ENCODE data around the gene DPF1. TPM values are rescaled to one million over a fixed set of nuclear protein-coding genes. Genes with fewer than 3 reads are reported as not detected.

Gene DPF1
- total and polyA plus RNA-seq, 4 donors = not detected

GRCh38 chr19:38268539-38268938 lies 44.5 kb upstream of the DPF1 start:
- TF ChIP-seq JUND (IDR thresholded peaks at IDR 0.05) = no peak
- no peak for TF ChIP-seq GABPA (IDR thresholded peaks at IDR 0.05 in 1 of 2, conservative IDR thresholded peaks at IDR 0.05 in 1 of 2)
- TF ChIP-seq, protein P1, sequence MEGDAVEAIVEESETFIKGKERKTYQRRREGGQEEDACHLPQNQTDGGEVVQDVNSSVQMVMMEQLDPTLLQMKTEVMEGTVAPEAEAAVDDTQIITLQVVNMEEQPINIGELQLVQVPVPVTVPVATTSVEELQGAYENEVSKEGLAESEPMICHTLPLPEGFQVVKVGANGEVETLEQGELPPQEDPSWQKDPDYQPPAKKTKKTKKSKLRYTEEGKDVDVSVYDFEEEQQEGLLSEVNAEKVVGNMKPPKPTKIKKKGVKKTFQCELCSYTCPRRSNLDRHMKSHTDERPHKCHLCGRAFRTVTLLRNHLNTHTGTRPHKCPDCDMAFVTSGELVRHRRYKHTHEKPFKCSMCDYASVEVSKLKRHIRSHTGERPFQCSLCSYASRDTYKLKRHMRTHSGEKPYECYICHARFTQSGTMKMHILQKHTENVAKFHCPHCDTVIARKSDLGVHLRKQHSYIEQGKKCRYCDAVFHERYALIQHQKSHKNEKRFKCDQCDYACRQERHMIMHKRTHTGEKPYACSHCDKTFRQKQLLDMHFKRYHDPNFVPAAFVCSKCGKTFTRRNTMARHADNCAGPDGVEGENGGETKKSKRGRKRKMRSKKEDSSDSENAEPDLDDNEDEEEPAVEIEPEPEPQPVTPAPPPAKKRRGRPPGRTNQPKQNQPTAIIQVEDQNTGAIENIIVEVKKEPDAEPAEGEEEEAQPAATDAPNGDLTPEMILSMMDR (IDR thresholded peaks at IDR 0.05; ENCODE audit: low read depth, low read length, missing input control) = no peak
- TF ChIP-seq, protein P2, sequence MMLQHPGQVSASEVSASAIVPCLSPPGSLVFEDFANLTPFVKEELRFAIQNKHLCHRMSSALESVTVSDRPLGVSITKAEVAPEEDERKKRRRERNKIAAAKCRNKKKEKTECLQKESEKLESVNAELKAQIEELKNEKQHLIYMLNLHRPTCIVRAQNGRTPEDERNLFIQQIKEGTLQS (IDR thresholded peaks at IDR 0.05) = no peak
- no peak for TF ChIP-seq FOXA1 (IDR thresholded peaks at IDR 0.05)
- H3K36me3 ChIP-seq (ENCODE audit: control insufficient read depth in 4 of 4, insufficient read depth in 3 of 4, low read depth in 1 of 4, low read length in 3 of 4) = no peaks in the 10 kb centered on the region
- H3K9ac ChIP-seq (ENCODE audit: low read depth in 1 of 2, low read length in 2 of 2) = no peak overlapping the region
- 80% methylated on average over 8 of the region's 8 CpGs for WGBS
- no peak for DNase-seq (ENCODE audit: low spot score)
- no peak overlapping the region for H3K4me3 ChIP-seq (ENCODE audit: low read depth in 1 of 3, low read length in 3 of 3)
- H3K27ac ChIP-seq (ENCODE audit: low read depth in 1 of 2, low read length in 2 of 2) = no peak overlapping the region
- no peaks in the 10 kb centered on the region for H3K9me3 ChIP-seq (ENCODE audit: control insufficient read depth in 4 of 4, low read length in 3 of 4)
- peaks cover 0 to 12% (median 9%) of the 10 kb centered on the region in 4 donors for H3K4me1 ChIP-seq (ENCODE audit: control insufficient read depth in 4 of 4, insufficient read depth in 4 of 4, low read length in 3 of 4)
- no peaks in the 10 kb centered on the region for H3K27me3 ChIP-seq (ENCODE audit: control insufficient read depth in 4 of 4, insufficient read depth in 4 of 4, low read length in 3 of 4)

DNA sequence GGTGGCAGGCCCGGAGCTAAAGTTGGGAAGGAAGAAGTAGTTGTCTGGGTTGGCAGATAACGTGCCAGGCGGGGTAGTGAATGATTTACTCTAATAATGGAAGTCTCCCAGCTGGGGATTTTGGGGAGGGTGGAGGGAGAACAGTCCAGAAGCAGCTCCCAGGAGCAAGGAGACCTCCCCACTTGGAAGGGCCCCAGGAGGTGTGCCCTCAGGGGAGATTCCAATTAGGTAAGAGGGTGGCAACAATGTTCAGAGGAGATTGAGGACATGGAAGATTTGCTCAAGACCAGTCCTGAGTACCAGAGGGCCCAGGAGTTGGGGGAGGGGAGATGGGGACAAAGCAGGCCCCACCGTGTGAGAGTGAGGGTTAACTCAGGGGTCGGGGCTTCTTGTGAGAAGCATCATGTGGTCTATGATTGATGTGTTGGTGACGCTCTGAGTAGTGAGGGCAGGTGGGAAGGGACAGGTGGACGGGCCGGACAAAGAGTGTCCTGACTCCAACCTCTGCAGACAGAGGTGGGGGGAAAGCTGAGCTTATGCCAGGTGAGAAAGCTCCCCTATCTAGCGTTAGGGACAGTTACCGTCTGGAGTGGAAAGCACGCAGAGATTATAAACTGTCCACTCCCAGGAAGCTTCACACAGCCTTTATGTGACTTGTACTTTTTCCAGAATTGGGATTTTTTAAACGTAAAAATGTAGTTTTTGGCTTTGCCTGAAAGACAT lies 43.9 kb upstream of the DPF1 start:
- 68% methylated on average over 12 of the region's 12 CpGs for WGBS
- Histone ChIP-seq H3K27me3 (ENCODE audit: control insufficient read depth in 4 of 4, insufficient read depth in 4 of 4, low read length in 3 of 4) (no peaks in the 10 kb centered on the region), H3K9ac (ENCODE audit: low read depth in 1 of 2, low read length in 2 of 2) (no peak overlapping the region), H3K4me3 (ENCODE audit: low read depth in 1 of 3, low read length in 3 of 3) (no peak overlapping the region), H3K9me3 (ENCODE audit: control insufficient read depth in 4 of 4, low read length in 3 of 4) (no peaks in the 10 kb centered on the region), H3K36me3 (ENCODE audit: control insufficient read depth in 4 of 4, insufficient read depth in 3 of 4, low read depth in 1 of 4, low read length in 3 of 4) (no peaks in the 10 kb centered on the region), H3K4me1 (ENCODE audit: control insufficient read depth in 4 of 4, insufficient read depth in 4 of 4, low read length in 3 of 4) (peaks cover 0 to 12% (median 9%) of the 10 kb centered on the region in 4 donors), H3K27ac (ENCODE audit: low read depth in 1 of 2, low read length in 2 of 2) (no peak overlapping the region)
- no peak for TF ChIP-seq SP1 (IDR thresholded peaks at IDR 0.05)
- no peak for TF ChIP-seq RXRA (IDR thresholded peaks at IDR 0.05)
- no peak for TF ChIP-seq JUND (IDR thresholded peaks at IDR 0.05)
- no peak for TF ChIP-seq HNF4G (IDR thresholded peaks at IDR 0.05)
- no peak for TF ChIP-seq RAD21 (IDR thresholded peaks at IDR 0.05)
- TF ChIP-seq, protein P1 (IDR thresholded peaks at IDR 0.05; ENCODE audit: low read depth, low read length, missing input control) = no peak
- no peak for TF ChIP-seq GABPA (IDR thresholded peaks at IDR 0.05 in 1 of 2, conservative IDR thresholded peaks at IDR 0.05 in 1 of 2)
- TF ChIP-seq ZBTB33 (IDR thresholded peaks at IDR 0.05) = no peak
- TF ChIP-seq, protein P2 (IDR thresholded peaks at IDR 0.05) = no peak
- TF ChIP-seq, protein P3, sequence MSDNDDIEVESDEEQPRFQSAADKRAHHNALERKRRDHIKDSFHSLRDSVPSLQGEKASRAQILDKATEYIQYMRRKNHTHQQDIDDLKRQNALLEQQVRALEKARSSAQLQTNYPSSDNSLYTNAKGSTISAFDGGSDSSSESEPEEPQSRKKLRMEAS (IDR thresholded peaks at IDR 0.05) = no peak
- TF ChIP-seq, protein P4, sequence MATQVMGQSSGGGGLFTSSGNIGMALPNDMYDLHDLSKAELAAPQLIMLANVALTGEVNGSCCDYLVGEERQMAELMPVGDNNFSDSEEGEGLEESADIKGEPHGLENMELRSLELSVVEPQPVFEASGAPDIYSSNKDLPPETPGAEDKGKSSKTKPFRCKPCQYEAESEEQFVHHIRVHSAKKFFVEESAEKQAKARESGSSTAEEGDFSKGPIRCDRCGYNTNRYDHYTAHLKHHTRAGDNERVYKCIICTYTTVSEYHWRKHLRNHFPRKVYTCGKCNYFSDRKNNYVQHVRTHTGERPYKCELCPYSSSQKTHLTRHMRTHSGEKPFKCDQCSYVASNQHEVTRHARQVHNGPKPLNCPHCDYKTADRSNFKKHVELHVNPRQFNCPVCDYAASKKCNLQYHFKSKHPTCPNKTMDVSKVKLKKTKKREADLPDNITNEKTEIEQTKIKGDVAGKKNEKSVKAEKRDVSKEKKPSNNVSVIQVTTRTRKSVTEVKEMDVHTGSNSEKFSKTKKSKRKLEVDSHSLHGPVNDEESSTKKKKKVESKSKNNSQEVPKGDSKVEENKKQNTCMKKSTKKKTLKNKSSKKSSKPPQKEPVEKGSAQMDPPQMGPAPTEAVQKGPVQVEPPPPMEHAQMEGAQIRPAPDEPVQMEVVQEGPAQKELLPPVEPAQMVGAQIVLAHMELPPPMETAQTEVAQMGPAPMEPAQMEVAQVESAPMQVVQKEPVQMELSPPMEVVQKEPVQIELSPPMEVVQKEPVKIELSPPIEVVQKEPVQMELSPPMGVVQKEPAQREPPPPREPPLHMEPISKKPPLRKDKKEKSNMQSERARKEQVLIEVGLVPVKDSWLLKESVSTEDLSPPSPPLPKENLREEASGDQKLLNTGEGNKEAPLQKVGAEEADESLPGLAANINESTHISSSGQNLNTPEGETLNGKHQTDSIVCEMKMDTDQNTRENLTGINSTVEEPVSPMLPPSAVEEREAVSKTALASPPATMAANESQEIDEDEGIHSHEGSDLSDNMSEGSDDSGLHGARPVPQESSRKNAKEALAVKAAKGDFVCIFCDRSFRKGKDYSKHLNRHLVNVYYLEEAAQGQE (IDR thresholded peaks at IDR 0.05) = no peak
- no peak for TF ChIP-seq EGR1 (IDR thresholded peaks at IDR 0.05; ENCODE audit: low read depth in 2 of 2)
- TF ChIP-seq YY1 (IDR thresholded peaks at IDR 0.05) = no peak
- no peak for TF ChIP-seq FOXA2 (IDR thresholded peaks at IDR 0.05)
- no peak for TF ChIP-seq HNF4A (conservative IDR thresholded peaks at IDR 0.05)
- TF ChIP-seq TAF1 (conservative IDR thresholded peaks at IDR 0.05) = no peak
- no peak for TF ChIP-seq NR2F2 (IDR thresholded peaks at IDR 0.05)
- no peak for DNase-seq (ENCODE audit: low spot score)

All from liver (tissue), 9 donors.